GM21447 (cell line): Measurements from ENCODE around the gene AGAP1.
A peak's percentile ranks its signal among the peaks of the same experiment; 100 is the strongest.
"Not testable (repeated sequence)": the region's sequence is repeated elsewhere in the genome, so short reads cannot be mapped to it uniquely, and the experiment has no call there.

Source experiments
- ATAC-seq: cut with Tn5 transposase; IDR thresholded peaks from one replicate; pipeline ENCODE4 v1.9.1; 2021; ENCODE audit not compliant: unreplicated experiment

The AGAP1 gene

DNA sequence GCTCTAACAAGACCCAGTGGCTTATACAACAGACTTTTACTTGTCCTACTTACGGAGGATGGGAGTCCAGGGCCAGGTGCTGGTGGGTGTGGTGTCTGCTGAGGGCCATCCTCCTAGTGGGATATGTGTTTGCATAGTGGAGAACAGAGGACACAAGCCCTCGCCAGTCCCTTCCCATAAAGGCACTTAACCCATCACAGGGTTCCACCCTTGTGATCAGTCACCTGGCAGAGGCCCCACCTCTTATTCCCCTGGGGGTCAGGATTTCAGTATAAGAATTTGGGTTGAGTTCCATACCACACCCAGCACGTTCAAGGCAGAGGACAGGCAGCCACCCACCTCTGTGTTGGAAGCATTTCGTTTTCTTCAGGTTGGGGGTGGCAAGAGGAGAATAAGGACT is 259.0 kb downstream of the AGAP1 start:
- no peak for ATAC-seq

- no peak for ATAC-seq
Measured at GRCh38 chr2:235754357-235755207, 260.7 kb downstream of the AGAP1 start.

- ATAC-seq: no peak
Measured at GRCh38 chr2:235756491-235756890, 262.6 kb downstream of the AGAP1 start.

GRCh38 chr2:235757212-235757611 is 263.4 kb downstream of the AGAP1 start:
- no peak for ATAC-seq

DNA sequence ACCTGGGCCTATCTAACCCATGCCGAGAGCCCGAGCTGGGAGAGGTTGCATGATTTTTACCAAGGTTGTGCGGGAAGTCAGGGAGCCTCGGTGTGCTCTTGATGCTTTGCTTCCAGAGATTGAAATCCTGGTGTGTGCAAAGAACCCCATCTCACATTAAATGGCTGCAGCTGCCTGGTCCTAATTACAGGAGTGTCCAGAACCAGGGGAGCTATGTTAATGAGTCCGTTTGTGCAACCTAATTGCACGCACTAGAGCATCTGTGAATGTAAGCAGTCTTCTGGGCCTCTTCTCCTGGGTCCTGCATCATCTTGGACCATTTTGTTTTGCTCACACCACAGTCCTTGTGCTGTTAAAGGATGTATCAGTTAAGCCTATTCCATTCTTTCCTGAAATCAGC is 263.8 kb downstream of the AGAP1 start:
- ATAC-seq: no peak

DNA sequence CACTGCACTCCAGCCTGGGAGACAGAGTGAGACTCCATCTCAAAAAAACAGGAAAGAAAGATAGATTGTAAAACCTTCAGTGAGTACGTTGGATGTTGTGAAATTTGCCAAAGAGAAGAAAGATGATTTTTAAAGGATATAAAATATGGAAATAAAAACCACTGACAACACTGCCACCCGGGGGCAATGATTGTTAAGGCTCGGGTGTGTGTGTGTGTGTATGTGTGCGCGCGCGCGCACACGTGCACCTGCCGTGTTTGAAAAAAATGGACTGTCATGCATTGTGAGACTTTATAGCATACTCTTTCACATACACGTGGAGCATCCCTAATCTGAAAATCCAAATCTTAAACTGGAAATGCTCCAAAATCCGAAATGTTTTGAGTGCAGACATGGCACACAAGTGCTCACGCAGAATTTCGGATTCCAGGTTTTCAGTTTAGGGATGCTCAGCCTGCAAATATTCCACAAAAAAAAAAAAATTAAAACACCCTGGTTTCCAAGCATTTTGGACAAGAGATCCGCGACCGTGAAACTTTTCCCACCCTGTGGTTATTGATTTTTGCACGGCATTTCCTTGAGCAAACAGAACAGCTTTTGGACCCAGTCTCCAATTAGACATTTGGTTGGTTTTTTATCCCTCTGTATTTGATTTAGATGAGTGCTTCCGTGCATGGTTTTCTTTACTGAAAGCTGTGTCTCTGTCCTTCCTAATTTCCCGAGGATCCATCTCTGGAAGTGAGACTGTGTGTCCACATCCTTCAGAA is 269.2 kb downstream of the AGAP1 start:
- no peak for ATAC-seq

DNA sequence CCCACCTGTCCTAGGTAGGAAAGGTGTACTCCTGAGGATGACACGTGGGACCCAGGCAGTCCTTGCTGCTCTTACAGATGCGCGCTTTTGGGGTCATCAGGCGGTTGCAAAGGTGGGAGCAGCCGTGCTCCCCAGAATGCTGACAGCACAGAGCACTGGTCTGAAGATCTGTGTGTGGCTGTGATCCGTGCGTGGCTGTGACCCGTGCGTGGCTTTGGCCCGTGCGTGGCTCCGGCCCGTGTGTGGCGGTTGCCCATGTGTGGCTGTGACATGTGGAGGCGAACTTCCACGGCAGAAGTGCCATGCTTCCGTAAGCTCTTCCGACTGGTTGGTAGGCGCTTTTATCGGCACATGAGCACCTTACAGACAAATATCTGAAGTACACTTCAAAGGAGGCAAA is 270.0 kb downstream of the AGAP1 start:
- ATAC-seq: no peak

GRCh38 chr2:235764478-235764877 is 270.6 kb downstream of the AGAP1 start:
- not testable (repeated sequence) for ATAC-seq

- no peak for ATAC-seq
Measured at GRCh38 chr2:235765181-235765820, 271.5 kb downstream of the AGAP1 start.

- peak; percentile 72 for ATAC-seq
Measured at GRCh38 chr2:235766278-235766677, 272.4 kb downstream of the AGAP1 start.

DNA sequence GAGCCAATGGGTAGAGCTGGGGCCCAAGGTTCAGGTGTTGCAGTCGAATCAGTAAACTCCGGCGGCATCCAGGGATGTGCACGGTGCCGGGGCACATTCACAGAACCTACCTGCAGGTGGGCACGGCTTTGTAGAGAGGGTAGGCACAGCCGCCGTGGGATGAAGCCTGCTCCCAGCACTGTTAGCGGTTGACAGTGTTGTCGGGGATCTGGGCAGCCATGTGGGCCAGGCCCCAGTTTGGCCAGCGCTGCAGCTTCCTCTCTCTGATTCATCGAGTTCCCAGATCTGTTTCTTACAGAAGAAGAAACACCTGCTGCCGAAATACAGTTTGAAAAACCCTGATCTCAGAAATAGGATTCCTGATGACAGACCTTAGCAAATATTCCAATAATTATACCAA is 274.8 kb downstream of the AGAP1 start:
- no peak for ATAC-seq

- ATAC-seq: no peak
Measured at GRCh38 chr2:235769046-235769445, 275.2 kb downstream of the AGAP1 start.

- ATAC-seq: no peak
Measured at GRCh38 chr2:235770909-235771820, 277.3 kb downstream of the AGAP1 start.

DNA sequence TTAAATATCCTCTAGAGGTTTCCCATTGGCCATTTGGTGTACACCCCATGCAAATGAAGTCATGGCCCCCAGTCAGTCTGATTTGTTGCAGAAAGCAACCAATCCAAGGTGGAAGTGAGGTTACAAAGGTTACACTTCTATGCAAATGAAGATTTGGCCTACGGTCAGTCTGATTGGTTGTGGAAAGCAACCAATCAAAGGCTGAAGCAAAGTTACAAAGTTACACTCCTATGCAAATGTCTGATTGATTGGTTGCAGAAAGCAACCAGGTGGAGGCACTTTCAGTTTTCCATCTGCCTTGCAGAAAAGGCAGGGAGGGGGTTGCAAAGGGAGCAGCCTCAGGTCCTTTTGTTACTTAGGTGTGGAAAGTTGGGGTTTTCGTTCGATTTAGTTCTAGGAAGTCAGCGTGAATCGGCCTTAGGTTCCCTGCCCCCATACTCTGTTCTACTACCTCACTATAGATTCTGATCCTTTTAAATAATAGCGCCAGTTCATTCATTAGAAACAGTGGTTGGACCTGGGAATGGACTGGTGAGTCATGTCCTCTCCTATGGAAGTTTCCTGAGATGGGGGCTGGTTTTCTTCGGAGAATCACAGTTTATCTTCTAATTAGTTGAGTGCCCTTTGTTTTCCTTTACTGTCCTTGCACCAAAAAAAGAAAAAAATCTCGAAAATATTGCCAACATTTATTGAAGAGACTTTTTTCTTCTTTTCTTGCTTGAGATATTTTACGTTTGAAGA is 279.5 kb downstream of the AGAP1 start:
- no peak for ATAC-seq

GRCh38 chr2:235774153-235774870 is 280.5 kb downstream of the AGAP1 start:
- ATAC-seq: no peak

DNA sequence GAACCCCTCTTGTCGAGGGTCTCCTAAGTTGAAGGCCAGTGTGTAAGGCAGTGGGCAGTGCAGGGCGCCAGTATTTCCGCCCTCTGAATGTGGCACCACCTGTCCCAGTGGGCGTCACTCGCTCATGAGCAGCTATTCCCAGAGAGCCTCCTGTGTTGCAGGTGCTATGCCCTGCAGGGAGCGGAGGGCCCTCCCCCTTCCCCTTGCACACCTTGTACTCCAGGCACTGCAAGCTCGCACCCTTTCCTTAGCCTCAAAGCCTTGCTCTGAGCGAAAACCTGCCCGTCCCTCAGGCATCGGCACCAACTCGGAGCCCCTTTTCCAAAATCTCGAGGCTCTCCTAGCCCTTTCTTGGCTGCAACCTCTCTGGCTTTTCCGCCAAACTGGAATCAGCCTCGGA is 282.7 kb downstream of the AGAP1 start:
- no peak for ATAC-seq

GRCh38 chr2:235779444-235779896 is 285.6 kb downstream of the AGAP1 start:
- no peak for ATAC-seq

DNA sequence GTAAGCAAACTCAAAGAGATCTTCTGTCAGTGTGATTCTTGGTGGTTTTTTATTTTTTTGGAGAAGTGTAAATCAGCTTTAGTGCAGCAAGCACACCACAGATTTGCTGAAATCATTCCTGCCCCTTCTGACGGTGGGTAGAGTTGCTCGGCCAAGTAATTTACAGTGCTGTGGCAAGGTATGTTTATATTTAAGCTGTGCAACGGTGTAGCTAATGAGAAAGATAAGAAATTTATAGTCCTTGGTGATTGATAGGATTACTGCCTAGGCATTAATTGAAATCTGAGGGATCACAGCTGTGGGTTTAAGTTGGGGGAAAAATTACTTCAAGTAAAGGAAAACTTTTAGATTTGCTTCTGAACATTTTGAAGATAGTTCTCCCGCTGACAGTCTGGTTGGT is 286.6 kb downstream of the AGAP1 start:
- no peak for ATAC-seq

- ATAC-seq: no peak
Measured at GRCh38 chr2:235781775-235782174, 287.9 kb downstream of the AGAP1 start.
